Fibroblast of pulmonary artery (primary cell): ENCODE results near the gene HNF1B.

ENCODE experiments used
- DNase-seq: peaks from one replicate; pipeline ENCODE4 v3.0.0-alpha.2; 2010; ENCODE audit warnings: low read depth
- H3K4me3 ChIP-seq: replicated peaks from 2 replicates; pipeline ENCODE4 v1.5.1; 2011; ENCODE audit warnings: low read depth, mild to moderate bottlenecking, control low read depth, low read length, moderate library complexity
- CTCF ChIP-seq: IDR thresholded peaks from 2 replicates; pipeline ENCODE4 v1.5.1; 2011; ENCODE audit warnings: mild to moderate bottlenecking, control low read depth, low read length, inconsistent platforms; ENCODE audit errors: missing control alignments

Gene HNF1B

GRCh38 chr17:37714897-37715296 lies 30.0 kb downstream of the HNF1B start:
- H3K4me3 ChIP-seq: no peak overlapping the region
- no peak for TF ChIP-seq CTCF
- no peak for DNase-seq

GRCh38 chr17:37713624-37714023 lies 31.2 kb downstream of the HNF1B start:
- TF ChIP-seq CTCF: no peak
- DNase-seq: no peak
- H3K4me3 ChIP-seq: no peak overlapping the region

- no peak overlapping the region for H3K4me3 ChIP-seq
- DNase-seq: no peak
- TF ChIP-seq CTCF: no peak
Measured at GRCh38 chr17:37713028-37713431, 31.8 kb downstream of the HNF1B start.

GRCh38 chr17:37711113-37711512 lies 33.7 kb downstream of the HNF1B start:
- no peak for DNase-seq
- H3K4me3 ChIP-seq: no peak overlapping the region
- TF ChIP-seq CTCF: no peak

GRCh38 chr17:37710344-37710886 lies 34.4 kb downstream of the HNF1B start:
- TF ChIP-seq CTCF: no peak
- H3K4me3 ChIP-seq: no peak overlapping the region
- peak; percentile 77 for DNase-seq

- no peak for DNase-seq
- no peak for TF ChIP-seq CTCF
- H3K4me3 ChIP-seq: no peak overlapping the region
Measured at GRCh38 chr17:37708616-37709212, 36.1 kb downstream of the HNF1B start.

- no peak for TF ChIP-seq CTCF
- no peak for DNase-seq
- H3K4me3 ChIP-seq: no peak overlapping the region
Measured at GRCh38 chr17:37708008-37708615, 36.7 kb downstream of the HNF1B start.
